SK-N-SH treated with all-trans-retinoic acid at 6 μM for 48 hours (cell line): ENCODE results near the gene NTSR1.

Experiments used
- ATAC-seq: fragments of 200-7000 bp; cut with Tn5 transposase; 3 replicates; pipeline ENCODE4 v1.9.1; 2020; ENCODE audit warnings: mild to moderate bottlenecking, moderate library complexity
- ARNTL ChIP-seq: fragments of 450-650 bp; formaldehyde crosslinking; IDR thresholded peaks from 2 replicates; pipeline ENCODE4 v1.5.0; 2020; ENCODE audit warnings: low read depth, mild to moderate bottlenecking, moderate library complexity, borderline replicate concordance
- BACH2 ChIP-seq: fragments of 250-450 bp; sonication (Bioruptor Pico); IDR thresholded peaks from 2 replicates; pipeline ENCODE4 v1.9.0; 2021; ENCODE audit warnings: mild to moderate bottlenecking, borderline replicate concordance
- CREB5 ChIP-seq: fragments of 250-450 bp; sonication (Bioruptor Pico); IDR thresholded peaks from 2 replicates; pipeline ENCODE4 v1.5.1; 2020; ENCODE audit warnings: low read depth, mild to moderate bottlenecking, moderate library complexity
- CSDC2 ChIP-seq: fragments of 250-450 bp; sonication (Bioruptor Pico); IDR thresholded peaks from 2 replicates; pipeline ENCODE4 v1.5.0; 2020; ENCODE audit warnings: mild to moderate bottlenecking, moderate library complexity
- CSRNP3 ChIP-seq: fragments of 250-450 bp; sonication (Bioruptor Pico); IDR thresholded peaks from 2 replicates; pipeline ENCODE4 v1.5.1; 2021; ENCODE audit warnings: mild to moderate bottlenecking, moderate library complexity
- ESRRG ChIP-seq: fragments of 250-450 bp; sonication (Bioruptor Pico); IDR thresholded peaks from 2 replicates; pipeline ENCODE4 v1.6.1; 2021; ENCODE audit warnings: mild to moderate bottlenecking
- GLIS3 ChIP-seq: fragments of 250-450 bp; sonication (Bioruptor Pico); IDR thresholded peaks from 2 replicates; pipeline ENCODE4 v1.5.0; 2020; ENCODE audit warnings: mild to moderate bottlenecking, moderate library complexity
- ISL1 ChIP-seq: fragments of 250-450 bp; sonication (Bioruptor Pico); IDR thresholded peaks from 2 replicates; pipeline ENCODE4 v2.1.2; 2022; ENCODE audit warnings: mild to moderate bottlenecking, moderate library complexity
- OSR1 ChIP-seq: fragments of 250-450 bp; sonication (Bioruptor Pico); IDR thresholded peaks from 2 replicates; pipeline ENCODE4 v1.8.0; 2022; ENCODE audit warnings: moderate library complexity, mild to moderate bottlenecking, inconsistent platforms
- POU6F1 ChIP-seq: fragments of 250-450 bp; sonication (Bioruptor Pico); IDR thresholded peaks from 2 replicates; pipeline ENCODE4 v1.8.0; 2021; ENCODE audit warnings: low read depth, mild to moderate bottlenecking, moderate library complexity, borderline replicate concordance
- RARB ChIP-seq: fragments of 250-450 bp; sonication (Bioruptor Pico); IDR thresholded peaks from 2 replicates; pipeline ENCODE4 v1.8.0; 2021; ENCODE audit warnings: mild to moderate bottlenecking, moderate library complexity
- SNAI2 ChIP-seq: fragments of 250-450 bp; sonication (Bioruptor Pico); IDR thresholded peaks from 2 replicates; pipeline ENCODE4 v1.5.0; 2020; ENCODE audit warnings: mild to moderate bottlenecking, moderate library complexity
- TCF4 ChIP-seq: fragments of 250-450 bp; sonication (Bioruptor Pico); IDR thresholded peaks from 2 replicates; pipeline ENCODE4 v1.8.0; 2021; ENCODE audit warnings: mild to moderate bottlenecking, moderate library complexity, borderline replicate concordance
- TOX ChIP-seq: fragments of 250-450 bp; sonication (Bioruptor Pico); IDR thresholded peaks from 2 replicates; pipeline ENCODE4 v1.8.0; 2021; ENCODE audit warnings: mild to moderate bottlenecking, moderate library complexity, borderline replicate concordance
- ZC3H10 ChIP-seq: fragments of 250-450 bp; sonication (Bioruptor Pico); IDR thresholded peaks from 2 replicates; pipeline ENCODE4 v1.5.1; 2021; ENCODE audit warnings: mild to moderate bottlenecking, moderate library complexity
- ZFP3 ChIP-seq: fragments of 250-450 bp; sonication (Bioruptor Pico); IDR thresholded peaks from 2 replicates; pipeline ENCODE4 v1.5.0; 2020; ENCODE audit warnings: mild to moderate bottlenecking, moderate library complexity
- ZFP30 ChIP-seq: fragments of 450-650 bp; formaldehyde crosslinking; IDR thresholded peaks from 2 replicates; pipeline ENCODE4 v1.5.0; 2022; ENCODE audit warnings: mild to moderate bottlenecking, moderate library complexity
- ZNF70 ChIP-seq: fragments of 450-650 bp; formaldehyde crosslinking; IDR thresholded peaks from 2 replicates; pipeline ENCODE4 v1.5.0; 2020; ENCODE audit warnings: mild to moderate bottlenecking, moderate library complexity
- ZNF8 ChIP-seq: fragments of 450-650 bp; formaldehyde crosslinking; IDR thresholded peaks from 2 replicates; pipeline ENCODE4 v1.5.0; 2020; ENCODE audit warnings: mild to moderate bottlenecking, moderate library complexity
- TF ChIP-seq, protein P1 (sequence below): fragments of 250-450 bp; sonication (Bioruptor Pico); IDR thresholded peaks from 2 replicates; pipeline ENCODE4 v1.5.0; 2020; ENCODE audit warnings: mild to moderate bottlenecking, moderate library complexity

NTSR1 gene

DNA sequence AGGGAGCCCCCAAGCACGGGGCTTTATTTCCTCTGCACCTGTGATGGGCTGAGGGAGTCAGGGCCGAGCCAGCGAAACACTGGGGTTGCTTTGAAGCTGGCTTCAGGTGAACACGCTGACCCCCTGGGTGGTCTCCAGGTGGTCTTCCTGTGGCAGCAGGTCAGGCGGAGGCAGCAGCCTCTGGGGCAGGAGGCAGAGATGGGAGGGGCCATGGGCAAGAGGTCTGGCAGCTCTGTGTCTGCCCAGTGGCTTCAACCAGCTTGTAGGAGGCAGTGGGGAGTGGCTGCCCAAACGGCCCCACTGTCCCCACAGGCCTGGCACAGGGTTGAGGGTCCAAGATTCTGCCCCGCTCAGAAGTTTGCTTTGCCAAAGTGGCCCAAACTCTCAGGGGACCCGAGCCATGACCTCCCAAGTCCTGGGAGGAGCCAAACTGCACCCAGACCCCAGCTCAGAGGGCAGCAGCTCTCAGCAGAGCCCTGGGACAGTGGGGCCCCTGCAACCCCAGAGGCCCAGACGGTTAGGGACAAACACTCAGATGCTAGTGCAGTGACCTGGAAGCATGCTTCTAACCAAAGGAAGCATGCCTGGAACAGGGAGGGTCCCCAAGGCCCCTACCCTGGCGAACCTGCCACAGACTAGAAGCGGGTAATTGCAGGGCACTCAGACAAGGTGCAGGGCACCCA is 15.3 kb downstream of the NTSR1 start:
- peak; percentile 22; the same call in 1 of the 3 replicates for ATAC-seq
- TF ChIP-seq ZC3H10 (no peak), SNAI2 (no peak)

DNA sequence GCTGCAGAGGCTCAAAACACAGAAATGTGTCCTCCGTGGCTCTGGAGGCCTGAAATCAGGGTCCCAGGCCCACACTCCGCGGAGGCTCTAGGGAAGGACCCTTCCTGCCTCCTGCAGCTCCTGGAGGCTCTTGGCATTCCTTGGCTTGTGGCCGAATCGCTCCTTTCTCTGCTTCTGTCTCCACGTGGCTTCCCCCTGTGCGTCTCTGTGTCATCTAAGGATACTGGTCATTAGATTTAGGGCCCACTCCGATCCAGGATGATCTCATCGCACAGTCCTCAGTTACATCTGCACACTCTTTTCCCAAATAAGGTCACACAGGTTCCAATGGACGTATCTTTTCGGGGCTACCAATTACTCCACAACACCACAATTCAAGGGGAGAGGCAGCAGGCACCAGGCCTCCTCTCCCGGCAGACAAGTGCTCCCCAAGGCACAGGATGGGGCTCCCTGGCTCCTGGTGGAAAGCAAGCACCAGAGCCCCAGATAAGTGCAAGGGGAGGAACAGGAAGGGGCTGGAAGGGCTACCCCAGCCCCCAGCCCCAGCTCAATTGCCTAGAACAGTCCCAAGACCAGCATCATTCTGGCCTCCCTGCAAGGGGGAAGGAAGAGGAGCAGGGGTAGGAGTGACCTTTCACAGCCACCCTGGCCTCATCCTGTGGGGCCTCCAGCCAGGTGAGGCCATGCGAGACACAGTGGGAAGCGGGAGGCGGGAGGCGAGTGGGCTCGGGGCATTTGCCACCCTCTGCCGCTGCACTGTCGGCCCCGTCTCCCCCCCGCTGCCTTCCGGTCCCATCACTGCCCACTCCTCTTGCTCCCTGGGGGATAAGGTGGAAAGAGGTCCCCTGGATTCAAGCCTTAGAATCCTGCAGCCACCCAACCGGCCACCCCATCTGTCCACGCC is 16.3 kb downstream of the NTSR1 start:
- no peak for TF ChIP-seq OSR1
- TF ChIP-seq ISL1 (CRISPR knock-in tag), result no peak
- TF ChIP-seq CSRNP3 (CRISPR knock-in tag), result no peak
- TF ChIP-seq, protein P1, sequence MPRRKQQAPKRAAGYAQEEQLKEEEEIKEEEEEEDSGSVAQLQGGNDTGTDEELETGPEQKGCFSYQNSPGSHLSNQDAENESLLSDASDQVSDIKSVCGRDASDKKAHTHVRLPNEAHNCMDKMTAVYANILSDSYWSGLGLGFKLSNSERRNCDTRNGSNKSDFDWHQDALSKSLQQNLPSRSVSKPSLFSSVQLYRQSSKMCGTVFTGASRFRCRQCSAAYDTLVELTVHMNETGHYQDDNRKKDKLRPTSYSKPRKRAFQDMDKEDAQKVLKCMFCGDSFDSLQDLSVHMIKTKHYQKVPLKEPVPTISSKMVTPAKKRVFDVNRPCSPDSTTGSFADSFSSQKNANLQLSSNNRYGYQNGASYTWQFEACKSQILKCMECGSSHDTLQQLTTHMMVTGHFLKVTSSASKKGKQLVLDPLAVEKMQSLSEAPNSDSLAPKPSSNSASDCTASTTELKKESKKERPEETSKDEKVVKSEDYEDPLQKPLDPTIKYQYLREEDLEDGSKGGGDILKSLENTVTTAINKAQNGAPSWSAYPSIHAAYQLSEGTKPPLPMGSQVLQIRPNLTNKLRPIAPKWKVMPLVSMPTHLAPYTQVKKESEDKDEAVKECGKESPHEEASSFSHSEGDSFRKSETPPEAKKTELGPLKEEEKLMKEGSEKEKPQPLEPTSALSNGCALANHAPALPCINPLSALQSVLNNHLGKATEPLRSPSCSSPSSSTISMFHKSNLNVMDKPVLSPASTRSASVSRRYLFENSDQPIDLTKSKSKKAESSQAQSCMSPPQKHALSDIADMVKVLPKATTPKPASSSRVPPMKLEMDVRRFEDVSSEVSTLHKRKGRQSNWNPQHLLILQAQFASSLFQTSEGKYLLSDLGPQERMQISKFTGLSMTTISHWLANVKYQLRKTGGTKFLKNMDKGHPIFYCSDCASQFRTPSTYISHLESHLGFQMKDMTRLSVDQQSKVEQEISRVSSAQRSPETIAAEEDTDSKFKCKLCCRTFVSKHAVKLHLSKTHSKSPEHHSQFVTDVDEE, result no peak
- TF ChIP-seq ESRRG, result no peak
- TF ChIP-seq ZFP3 (CRISPR knock-in tag), result no peak
- no peak for TF ChIP-seq TOX
- no peak for TF ChIP-seq ZNF70 (CRISPR knock-in tag)
- TF ChIP-seq ZC3H10, result no peak
- no peak for TF ChIP-seq RARB (CRISPR knock-in tag)
- TF ChIP-seq SNAI2, result no peak
- no peak for ATAC-seq

DNA sequence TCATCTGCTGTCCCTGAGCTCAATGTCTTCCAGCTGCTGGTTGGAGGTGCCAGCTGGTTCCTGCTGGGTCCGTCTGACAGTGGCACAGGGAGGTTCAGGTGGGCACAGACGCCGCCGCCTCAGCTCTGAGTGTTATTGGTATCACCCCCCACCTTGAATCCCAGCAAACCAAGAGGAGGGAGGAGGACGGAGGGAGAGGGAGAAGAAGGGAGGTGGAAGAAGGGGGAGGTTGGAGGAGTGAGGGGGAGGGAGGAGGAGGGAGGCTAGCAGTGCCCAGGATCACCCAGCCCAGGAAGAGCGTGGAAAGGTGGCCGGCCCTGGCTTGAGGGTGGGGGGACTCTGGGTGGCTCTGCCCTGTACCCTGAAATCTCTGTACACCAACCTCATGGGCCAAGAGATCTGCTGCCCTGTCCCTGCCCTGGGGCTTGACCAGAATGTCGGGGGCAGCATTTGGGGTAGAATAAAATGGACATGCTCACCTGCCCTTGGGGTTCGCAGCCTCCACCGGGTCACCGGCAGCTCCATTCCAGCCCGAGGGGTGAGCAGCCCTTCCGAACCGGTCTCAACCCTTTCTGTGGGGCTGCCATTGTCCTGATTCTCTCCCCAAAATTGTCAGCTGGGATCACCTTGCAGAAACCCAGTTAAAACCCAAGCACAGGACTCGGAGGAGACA is 17.1 kb downstream of the NTSR1 start:
- TF ChIP-seq CREB5 (CRISPR knock-in tag), result no peak
- TF ChIP-seq, protein P1, result no peak
- TF ChIP-seq, all 23 proteins: peak for 0
- ATAC-seq, result no peak

DNA sequence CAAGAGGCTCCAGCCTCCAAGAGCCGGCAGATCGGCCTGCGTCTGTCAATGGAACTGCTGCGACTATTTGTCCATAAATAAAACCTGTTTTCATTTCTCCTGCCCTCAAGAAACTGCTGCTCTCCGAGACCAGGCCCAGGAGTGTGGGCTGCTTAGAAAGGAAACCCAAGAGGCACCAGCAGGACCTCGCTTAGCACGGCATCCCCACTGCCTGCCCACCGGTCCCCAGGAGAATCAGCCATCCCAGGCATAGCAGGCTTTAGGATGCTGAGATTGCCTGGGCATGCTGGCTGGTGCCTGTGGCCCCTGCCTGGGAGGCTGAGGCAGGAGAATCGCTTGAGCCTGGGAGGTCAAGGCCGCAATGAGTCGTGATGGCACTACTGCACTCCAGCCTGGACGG is 17.6 kb downstream of the NTSR1 start:
- no peak for ATAC-seq
- TF ChIP-seq POU6F1 (CRISPR knock-in tag), result no peak
- TF ChIP-seq TCF4, result no peak
- no peak for TF ChIP-seq ZNF70 (CRISPR knock-in tag)
- TF ChIP-seq GLIS3 (CRISPR knock-in tag), result no peak
- TF ChIP-seq ZFP30 (CRISPR knock-in tag), result no peak
- TF ChIP-seq ARNTL (CRISPR knock-in tag), result no peak
- no peak for TF ChIP-seq BACH2 (CRISPR knock-in tag)
- TF ChIP-seq ISL1 (CRISPR knock-in tag), result no peak
- no peak for TF ChIP-seq CSDC2 (CRISPR knock-in tag)
- no peak for TF ChIP-seq CSRNP3 (CRISPR knock-in tag)
- TF ChIP-seq ZNF8 (CRISPR knock-in tag), result no peak
